AG09319 (cell line): Measurements from ENCODE around the gene IL1RAPL2.

Source experiments
- DNase-seq: peaks from one replicate; pipeline ENCODE4 v3.0.0-alpha.2; 2010; ENCODE audit warnings: low read depth; ENCODE audit errors: extremely low read depth
- TF ChIP-seq, protein P1 (sequence below): IDR thresholded peaks from 2 replicates; pipeline ENCODE4 v1.5.1; 2011; ENCODE audit warnings: low read depth, mild to moderate bottlenecking, inconsistent platforms, low read length, moderate library complexity

Gene IL1RAPL2

DNA sequence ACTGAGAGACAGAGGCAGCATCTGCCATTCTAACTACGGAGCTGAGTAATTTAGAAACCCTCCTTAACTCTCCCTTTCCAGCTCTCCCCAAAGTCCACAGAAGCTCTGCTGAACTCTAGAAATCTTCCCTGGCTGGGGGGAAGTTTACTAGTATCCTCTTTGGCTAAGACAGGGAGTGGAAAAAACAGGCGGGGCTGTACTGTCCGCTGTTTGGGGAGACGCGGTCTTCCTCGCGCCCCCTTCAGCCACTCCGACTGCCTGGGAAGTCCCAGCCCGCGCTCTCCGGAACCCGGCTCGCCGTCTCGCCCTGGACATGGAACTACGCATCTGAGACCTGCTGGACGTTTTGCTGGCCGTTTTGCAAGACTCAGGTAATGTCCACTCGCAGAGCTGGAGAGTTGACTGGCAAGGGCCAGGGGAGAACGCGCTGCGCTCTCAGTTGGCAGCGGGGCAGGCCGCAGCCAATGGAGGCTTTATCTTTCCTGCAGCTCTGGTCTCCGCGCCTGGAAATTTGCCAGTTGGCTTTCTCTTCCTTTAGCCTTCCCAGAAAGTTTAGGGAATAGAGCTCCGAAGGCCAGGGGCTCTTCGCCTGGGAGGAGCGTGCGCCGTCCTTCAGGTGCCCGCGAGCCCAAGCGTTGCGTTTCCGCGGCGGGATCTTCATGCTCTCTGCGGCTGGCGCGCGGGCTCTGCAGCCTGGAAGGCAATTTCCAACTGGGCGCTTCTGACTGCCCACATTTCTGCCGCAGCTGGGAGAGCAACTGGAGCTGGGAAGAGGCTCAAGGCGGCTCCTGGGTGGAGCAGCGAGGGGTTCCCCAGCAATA is 892 bp downstream of the IL1RAPL2 start:
- TF ChIP-seq, protein P1, sequence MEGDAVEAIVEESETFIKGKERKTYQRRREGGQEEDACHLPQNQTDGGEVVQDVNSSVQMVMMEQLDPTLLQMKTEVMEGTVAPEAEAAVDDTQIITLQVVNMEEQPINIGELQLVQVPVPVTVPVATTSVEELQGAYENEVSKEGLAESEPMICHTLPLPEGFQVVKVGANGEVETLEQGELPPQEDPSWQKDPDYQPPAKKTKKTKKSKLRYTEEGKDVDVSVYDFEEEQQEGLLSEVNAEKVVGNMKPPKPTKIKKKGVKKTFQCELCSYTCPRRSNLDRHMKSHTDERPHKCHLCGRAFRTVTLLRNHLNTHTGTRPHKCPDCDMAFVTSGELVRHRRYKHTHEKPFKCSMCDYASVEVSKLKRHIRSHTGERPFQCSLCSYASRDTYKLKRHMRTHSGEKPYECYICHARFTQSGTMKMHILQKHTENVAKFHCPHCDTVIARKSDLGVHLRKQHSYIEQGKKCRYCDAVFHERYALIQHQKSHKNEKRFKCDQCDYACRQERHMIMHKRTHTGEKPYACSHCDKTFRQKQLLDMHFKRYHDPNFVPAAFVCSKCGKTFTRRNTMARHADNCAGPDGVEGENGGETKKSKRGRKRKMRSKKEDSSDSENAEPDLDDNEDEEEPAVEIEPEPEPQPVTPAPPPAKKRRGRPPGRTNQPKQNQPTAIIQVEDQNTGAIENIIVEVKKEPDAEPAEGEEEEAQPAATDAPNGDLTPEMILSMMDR: no peak
- no peak for DNase-seq

DNA sequence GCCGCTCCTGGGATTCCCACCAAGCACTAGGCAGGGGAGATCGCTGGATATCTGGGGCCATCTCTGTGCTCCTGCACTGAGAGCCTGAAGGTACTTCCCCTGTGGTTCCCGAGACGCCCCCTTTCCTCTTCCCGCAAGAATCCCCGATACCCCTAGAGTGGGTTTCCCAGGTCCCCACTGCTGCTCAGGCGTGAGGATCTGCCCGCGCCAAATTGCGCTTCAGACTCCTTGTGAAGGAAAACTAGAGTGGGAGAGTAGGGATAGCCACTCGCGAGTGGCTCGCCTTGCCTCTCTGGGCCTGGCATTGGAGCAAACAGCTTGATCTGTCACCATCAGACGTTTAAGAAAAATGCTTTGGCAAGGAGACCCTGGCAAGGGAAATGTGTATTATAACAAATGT is 1.5 kb downstream of the IL1RAPL2 start:
- TF ChIP-seq, protein P1: no peak

DNA sequence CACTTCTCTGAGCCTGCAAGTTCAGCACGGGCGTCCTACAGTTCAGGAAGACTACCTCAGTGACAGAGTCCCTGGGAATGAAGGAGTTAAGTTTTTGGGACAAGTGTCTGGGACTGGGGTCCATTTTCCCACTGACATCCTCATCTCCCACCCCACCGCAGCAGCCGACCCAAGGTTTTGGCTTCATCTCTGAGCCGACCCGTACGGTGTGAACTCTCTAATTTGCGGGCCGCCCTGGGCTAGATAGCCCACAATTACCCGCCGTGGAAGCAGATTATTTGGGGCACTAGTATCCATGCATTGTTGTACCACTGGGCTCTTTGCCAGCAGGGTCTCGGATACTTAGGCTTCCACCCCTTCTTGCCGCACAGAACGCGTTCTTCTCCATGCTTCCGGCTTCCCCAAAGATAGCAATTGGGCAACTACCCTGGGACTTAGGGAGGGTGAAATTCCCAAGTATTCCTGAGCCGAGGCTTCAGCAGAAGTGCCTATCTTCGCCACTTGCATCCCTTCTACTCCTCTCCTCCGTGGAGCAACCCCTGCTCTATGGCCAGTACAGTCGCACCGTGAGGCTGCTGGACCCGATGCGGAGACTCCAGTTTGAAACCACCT is 2.4 kb downstream of the IL1RAPL2 start:
- TF ChIP-seq, protein P1: no peak
- DNase-seq: no peak

More for the DNA sequence above, 1.5 kb downstream of the IL1RAPL2 start:
- no peak for DNase-seq

DNA sequence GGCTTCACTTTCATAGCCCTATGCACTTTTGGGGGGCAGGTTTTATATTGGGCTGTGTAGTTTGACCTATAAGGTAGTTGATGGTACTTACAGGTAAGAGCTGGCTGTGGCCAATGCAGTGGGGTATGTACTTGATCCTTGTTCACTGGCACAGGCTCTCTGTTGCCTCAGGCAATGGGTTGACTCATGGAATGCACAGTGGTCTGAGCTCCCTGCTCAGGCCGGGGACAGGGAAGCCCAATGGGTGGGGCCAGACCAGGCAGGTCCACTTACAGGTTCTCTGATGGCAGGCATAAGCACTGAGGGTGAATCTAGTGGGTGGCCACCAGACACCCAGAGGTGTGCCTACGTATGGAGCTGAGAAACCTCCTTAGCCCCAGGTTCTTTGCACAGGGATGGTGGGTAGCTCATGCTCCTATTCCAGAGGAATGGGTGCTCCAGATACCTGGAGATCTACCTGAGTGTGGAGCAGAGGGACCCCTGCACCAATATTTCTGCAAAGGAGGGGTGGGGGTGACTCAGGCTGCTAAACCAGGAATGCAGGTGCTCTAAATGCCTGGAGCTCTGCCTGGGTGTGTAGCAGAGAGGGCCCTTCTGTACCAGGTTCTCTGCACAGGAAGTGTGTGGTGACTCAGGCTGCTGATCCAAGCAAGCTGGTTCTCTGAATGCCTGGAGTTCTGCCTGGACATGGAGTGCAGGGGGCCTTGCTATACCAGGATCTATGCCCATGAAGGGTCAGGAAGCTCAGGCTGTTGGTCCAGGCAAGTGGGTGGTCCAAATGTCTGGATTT is 52.3 kb downstream of the IL1RAPL2 start:
- DNase-seq: no peak
- TF ChIP-seq, protein P1: no peak

DNA sequence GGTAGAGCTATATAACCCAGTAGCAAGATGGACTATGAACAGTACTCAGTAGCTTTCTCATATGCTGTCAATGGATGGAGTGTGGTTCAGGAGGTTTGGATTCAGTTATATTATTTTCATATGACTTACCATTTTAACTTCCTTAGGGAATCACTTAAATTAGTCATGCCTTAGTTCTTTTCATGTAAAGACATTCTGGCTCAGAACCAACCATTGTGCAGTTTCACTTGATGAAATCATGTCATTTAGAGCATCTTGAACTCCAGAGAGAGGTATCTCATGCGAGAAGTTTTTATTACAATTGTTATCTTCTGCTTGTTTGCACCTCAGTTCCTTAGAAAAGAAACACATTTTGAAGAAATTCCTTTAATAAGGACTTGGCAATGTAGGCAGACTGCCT is 55.8 kb downstream of the IL1RAPL2 start:
- DNase-seq: no peak
- TF ChIP-seq, protein P1: no peak

DNA sequence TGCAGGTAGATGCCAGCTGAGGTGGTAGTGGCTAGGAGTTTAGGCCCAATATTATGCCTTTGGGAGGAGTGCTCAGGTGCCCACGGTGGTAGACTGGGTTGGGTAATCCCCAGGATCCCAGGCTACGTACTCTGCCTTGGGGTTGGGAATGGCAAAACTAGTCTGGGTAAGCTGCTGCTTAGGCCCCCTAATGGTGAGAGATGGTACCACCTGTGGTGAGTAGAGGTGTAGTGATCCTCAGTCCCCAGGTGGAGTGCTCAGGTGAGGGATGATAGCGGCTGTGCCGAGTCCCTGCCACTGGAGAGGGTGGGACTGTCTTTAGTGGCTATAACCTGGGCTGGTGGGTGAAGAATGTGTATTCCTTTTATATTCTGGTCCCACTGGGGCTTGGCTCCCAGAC is 75.2 kb downstream of the IL1RAPL2 start:
- DNase-seq: no peak
- TF ChIP-seq, protein P1: no peak

DNA sequence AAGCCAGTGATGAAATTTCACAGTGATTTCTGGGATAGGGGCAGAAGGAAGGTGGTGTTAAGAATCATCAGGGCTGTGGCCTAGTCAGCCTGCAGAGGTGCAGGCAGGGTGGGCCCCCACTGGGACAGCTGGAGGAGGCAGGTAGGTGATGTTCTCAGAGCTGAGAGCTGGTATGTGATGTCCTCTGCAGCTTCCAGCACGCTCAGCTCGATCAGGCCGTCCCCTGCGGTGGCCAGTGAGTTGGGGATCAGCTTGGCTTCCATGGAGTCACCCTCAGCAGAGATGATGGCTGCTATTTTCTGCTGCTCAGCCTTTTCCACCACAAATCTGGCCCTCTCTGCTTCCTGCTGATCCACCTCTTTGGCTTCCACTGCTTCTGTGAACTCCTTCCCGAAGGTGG is 81.1 kb downstream of the IL1RAPL2 start:
- TF ChIP-seq, protein P1: no peak
- no peak for DNase-seq
